HG03378 (cell line): Measurements from ENCODE around the gene MCUR1.
"Not testable (repeated sequence)": the region's sequence is repeated elsewhere in the genome, so short reads cannot be mapped to it uniquely, and the experiment has no call there.

ENCODE experiments used
- ATAC-seq: cut with Tn5 transposase; IDR thresholded peaks from one replicate; pipeline ENCODE4 v1.9.1; 2021; ENCODE audit warnings: mild to moderate bottlenecking, moderate library complexity; ENCODE audit not compliant: unreplicated experiment

MCUR1 gene

DNA sequence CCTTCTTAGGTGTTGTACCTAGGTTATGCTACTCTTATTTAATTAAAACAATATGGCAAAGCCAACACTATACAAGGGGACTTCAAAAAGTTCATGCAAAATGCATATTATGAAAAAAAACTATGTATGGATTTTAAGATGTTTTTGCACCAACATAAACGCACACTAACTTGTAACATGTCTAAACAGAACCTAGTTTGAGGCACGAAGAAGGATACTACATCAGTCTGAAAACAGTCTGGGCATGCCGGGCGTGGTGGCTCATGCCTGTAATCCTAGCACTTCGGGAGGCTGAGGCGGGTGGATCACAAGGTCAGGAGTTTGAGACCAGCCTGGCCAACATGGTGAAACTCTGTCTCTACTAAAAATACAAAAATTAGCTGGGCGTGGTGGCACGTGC, 34.2 kb downstream of the MCUR1 start:
- not testable (repeated sequence) for ATAC-seq

DNA sequence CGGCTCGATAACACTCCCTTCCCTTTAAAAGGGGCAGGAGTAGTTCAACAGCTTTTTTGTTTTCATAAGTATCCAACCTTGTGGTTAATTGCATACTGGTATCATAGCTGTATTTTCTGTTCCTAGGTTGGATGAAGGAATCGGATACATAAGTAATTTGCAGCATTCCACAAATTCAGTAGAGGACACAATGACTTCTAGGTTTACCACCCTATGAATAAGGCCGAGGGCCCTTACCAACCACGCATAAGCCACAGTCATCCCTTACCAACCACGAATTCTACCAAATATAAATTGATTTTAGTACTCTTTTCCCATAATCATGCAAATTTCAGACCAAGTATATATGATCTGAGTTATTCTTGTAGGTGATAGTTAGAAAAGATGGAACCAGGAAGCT, 36.3 kb downstream of the MCUR1 start:
- no peak for ATAC-seq

DNA sequence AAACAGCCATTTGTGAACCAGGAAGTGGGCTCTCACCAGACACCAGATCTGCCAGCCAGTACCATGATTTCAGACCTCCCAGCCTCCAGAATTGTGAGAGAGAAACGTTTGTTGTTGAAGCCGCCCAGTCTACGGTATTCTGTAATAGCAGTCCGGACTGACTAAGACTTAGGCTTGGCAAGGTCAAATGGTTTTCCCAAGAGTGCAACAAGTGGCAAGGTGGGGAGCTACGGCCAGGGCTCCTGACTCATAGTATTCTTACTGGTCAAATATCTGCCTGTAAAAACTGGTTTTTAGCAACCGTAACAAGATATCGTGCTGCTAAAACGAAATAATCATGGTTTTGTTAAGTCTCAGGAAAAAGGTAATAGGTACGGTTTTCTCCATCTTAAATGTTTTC, 37.8 kb downstream of the MCUR1 start:
- no peak for ATAC-seq

DNA sequence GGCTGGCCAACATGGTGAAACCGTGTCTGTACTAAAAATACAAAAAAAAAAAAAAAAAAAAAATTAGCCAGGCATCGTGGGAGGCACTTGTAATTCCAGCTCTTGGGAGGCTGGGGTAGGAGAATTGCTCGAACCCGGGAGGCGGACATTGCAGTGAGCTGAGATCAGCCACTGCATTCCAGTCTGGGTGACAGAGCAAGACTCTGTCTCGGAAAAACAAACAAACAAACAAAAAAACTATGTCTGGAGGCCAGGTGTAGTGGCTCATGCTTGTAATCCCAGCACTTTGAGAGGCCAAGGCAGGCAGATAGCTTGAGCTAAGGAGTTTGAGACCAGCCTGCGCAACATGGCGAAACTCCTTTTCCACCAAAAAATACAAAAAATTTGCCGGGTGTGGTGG, 38.9 kb downstream of the MCUR1 start:
- not testable (repeated sequence) for ATAC-seq

DNA sequence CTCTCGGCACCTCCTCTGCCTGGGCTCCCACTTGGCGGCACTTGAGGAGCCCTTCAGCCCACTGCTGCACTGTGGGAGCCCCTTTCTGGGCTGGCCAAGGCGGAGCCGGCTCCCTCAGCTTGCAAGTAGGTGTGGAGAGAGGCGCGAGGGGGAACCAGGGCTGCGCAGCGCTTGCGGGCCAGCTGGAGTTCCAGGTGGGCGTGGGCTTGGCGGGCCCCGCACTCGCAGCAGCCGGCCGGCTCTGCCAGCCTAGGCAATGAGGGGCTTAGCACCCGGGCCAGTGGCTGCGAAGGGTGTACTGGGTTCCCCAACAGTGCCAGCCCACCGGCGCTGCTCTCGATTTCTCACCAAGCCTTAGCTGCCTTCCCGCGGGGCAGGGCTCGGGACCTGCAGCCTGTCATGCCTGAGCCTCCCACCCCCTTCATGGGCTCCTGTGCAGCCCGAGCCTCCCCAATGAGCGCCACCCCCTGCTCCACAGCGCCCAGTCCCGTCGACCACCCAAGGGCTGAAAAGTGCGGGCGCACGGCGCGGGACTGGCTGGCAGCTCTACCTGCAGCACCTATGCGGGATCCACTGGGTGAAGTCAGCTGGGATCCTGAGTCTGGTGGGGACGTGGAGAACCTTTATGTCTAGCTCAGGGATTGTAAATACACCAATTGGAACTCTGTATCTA, 41.9 kb downstream of the MCUR1 start:
- not testable (repeated sequence) for ATAC-seq

DNA sequence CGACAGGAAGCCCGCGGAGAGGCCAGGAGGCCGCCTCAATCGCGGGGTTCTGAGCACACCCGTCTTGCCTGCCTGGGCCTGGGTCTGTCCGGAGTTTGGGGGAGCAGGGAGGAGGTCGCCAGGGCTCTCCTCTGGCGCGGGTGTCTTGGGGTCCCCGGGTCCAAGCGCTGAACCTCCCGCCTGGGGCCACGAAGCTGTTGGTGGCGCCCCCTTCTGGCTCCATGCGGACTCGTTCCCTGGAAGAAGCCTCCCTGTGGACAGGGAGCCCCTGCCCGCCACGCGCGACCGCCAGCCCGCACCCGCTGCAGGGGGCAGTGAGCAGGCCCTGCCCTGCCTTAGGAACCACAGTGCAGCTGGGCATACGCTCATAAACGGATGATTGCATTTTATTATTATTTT, 44.7 kb downstream of the MCUR1 start:
- no peak for ATAC-seq

DNA sequence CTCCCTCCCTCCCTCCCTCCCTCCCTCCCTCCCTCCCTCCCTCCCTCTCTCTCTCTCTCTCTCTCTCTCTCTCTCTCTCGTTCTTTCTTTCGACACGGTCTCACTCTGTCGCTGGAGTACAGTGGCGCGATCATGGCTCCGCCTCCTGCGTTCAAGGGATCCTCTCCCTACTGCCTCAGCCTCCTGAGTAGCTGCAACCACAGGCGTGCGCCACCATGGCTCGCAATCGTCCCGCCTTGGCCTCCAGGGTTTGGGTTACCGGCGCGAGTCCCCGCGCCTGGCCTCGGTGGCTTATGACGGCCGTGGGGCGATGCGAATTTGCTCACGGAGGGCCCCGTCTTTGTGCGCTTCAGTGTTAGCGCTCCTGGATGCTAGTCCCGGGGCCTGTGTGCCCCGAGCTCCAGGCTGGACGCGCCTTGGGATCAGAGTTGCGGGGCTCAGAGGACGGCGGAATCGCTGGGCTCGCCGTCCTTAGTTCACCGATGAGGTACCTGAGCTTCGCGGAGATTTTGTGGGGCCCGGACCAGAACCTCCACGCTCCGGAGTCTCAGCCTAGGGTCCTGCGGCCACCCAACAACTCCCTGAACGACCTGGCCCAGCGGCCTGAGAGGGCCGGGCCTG, 45.2 kb downstream of the MCUR1 start:
- no peak for ATAC-seq

DNA sequence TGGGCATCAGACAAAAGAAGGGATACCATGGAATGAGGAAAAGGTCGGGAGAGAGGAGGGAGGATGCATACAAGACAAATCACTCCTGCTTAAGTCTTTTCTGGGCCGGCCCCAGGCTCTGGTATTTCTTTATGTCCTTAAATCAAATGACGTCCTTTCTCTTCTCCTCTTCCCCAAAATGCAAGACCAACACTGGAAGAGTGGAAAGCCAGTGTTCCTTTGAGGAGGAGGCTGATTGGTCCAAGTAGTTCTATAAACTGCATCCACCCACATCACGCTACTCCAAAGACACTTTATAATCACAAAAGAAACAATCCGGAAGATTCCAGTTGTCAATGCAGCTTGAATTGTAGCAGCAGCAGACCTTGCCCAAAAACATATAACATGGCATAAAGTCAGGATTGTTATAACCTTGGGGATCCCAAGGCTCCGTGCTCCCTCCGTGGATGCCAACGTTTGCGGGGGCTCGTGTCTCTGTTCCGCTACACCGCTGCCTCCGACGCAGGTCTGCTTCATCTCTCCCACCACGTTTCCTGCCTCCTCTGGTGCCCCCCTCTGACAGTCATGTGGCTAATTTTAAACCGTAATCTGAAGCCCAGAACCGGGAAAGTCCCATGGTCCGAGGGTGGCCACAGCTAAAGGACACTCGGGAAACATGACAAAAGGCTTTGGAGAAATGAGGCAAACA, 47.1 kb downstream of the MCUR1 start:
- no peak for ATAC-seq

DNA sequence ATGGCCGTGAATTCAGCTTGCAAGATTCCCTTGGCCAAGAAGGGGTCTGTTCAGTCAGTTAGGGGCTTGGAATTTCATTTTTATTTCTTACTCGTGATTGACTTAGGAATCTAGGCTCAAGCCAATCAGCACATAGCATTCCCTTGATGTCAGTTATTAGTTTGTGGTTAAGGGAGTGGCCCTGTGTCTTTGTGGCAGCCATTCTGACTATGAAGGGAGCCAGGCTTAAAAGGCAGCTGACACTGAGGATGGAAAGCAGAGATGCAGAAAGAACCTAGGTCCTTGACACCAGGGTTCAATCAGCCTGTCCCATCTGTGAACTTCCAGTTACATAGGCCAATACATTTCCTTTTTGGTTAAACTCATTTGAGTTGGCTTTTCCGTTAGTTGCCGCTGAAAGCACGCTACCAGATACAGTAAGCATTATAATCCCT, 48.1 kb downstream of the MCUR1 start:
- ATAC-seq, result no peak

DNA sequence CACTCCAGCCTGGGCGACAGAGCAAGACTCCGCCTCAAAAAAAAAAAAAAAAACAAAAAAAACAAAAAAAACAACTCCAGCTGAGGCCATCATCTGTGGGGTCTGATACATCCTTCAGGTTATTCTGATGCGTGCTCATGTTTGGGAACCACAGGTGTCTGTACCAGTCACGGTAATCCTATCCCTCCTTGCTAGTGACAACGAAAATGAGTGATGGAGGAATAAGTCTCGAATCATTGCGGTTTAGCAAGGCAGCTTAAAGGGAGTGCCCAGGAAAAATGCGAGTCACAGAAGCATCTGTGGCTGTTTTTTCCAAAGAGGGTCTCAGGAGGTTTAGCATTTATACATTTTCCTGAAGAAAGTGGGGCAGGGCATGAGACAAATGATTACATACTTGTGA, 48.8 kb downstream of the MCUR1 start:
- no peak for ATAC-seq

DNA sequence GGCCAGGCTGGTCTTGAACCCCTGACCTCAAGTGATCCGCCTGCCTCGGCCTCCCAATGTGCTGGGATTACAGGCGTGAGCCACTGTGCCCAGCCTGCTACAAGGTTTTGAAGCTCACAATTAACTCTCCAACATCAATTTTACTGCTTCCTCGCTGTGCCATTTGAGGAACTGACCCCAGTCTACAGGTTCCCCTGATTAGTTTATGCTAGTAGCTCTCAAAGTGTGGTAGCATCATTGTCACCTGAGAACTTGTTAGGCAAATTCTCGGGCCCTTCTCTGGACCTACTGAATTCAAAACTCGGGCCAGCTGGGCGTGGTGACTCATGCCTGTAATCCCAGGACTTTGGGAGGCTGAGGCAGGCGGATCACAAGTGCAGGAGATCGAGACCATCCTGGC, 49.4 kb downstream of the MCUR1 start:
- ATAC-seq, result no peak

DNA sequence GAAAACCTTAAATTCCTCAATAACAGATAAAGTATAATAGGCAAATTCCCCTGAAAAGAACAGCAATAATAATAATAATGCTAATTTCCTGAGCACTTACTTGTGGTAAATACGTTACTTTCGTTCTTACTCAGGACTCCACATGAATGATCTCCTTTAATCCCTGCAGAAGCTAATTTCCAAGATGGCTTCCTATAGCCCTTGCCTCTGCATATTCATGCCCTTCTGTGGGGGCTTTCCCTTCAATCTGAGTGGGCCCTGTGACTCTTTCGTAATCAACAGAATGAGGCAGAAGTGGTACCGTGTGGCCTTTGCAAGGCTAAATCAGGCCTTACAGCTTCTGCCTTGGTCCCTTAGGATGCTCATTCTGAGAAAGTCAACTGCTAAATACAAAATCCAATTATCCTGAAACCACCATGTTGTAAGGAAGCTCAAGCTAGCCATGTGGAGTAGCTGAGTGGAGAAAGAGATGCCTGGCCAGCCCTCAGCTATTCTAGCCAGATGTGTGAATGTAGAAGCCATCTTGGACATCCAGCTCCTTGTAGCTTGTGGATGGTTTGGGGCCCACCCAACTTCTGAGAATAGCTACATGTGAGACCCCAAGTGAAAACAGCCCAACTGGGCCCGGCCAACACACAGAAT, 50.5 kb downstream of the MCUR1 start:
- ATAC-seq, result peak; percentile 59

DNA sequence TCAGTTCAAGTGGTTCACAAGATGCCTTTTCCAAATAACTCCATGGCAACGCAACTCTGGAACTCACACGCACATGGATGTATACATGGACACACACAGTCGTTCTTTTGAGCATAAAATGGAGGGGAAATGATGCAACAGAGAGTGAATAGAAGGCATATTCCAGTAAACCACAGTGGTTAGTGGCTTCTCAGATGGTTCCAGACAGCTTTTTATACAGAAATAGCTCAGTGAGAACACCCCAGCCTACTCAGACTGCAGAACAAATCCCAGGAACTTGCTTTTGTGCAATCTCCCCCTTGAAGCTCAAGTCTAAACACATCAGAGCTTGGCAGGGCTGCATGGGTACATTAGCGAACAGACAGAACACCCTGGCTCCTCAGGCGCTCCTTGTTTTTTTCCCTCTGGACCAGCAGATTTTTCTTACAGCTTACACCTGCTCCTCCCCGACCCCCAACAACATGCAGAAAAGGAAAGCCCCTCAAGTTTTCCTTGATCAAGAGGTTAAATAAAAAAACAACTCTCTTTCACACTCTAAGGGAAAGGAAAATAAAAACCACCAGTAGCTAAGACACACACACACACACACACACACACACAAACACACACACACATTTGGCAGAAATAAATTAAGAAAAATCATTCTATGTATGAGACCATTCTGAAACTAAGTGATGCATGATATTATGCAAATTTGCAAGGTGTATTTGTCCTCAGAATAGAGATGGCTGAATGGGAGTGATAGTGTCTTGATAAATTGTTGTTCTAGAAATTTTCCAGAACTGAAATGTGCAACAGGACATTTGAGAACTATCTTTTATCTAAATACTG, 51.5 kb downstream of the MCUR1 start:
- no peak for ATAC-seq

DNA sequence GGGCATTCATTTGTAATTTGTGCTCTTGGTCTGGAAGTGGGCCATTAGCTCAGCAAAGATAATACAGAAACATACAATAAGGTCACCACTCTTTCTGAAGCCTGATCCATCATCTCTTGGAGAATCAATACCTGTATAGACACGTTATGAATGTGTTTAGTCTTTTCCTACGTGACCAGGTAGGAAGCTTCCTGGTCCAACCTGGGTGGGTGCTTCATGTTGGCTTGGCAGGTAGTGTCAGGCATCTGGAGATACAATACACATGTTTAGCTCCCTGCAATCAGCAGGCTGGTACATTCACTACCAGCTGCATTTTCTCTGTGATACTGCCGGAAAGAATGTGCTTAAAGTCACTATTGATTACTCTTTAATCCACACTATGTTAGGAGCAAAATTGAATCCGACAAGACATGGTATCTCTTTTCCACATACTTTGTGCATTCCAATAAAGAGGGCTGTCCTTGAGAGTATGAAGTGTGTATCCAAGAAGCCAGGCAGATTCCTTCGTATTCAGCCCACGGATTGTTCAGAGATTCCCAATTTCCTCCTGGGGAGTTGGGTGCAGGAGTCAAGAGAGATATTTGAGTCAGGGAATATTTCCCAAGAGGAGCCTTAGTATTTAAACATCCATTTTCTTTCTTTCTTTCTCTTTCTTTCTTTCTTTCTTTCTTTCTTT, 52.9 kb downstream of the MCUR1 start:
- no peak for ATAC-seq

DNA sequence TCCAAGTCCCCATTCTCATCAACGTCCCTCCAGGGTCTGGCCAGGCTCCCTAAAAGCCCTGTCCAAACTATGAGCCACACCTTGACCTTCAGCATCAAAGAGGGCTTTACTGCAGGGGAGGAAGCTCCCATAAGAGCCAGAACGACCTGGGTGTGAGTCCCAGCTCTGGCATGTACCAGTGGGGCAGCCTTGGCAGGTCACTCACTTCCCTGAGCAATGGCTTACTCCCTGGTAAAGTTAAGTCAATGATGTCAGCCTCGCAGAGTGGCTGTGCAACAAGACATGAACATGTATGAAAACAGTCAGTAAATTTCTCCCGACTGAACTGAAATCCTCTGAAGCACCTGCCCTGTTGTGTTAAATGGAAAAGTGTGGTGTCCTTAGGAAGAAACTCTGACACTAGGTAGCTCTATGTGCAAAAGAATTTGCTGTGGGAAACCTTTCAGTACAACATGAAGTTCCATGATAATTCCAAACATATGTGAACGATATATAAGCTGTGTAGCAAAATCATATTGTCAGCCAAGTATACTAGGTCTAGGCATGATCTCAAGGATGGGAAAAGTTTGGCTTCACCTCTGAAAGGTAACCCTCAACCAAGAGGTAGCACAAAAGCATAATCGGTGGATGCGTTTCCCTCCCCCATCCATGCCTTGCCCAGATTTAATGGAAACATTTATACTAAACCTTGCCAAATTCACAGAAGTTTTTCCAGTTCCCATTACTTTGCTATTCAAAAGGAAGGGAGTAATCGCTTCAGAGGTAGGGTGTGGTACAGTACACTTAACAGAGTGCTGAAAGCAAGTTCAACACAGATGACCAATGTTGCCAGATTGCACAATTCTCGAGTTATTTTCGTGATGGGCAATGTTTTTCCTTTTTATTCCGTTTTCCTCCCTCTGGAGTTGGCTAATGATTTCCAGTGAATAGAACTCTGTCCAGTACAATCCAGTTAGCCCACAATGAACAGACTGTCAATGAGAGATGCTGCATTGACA, 53.8 kb downstream of the MCUR1 start:
- ATAC-seq, result no peak

DNA sequence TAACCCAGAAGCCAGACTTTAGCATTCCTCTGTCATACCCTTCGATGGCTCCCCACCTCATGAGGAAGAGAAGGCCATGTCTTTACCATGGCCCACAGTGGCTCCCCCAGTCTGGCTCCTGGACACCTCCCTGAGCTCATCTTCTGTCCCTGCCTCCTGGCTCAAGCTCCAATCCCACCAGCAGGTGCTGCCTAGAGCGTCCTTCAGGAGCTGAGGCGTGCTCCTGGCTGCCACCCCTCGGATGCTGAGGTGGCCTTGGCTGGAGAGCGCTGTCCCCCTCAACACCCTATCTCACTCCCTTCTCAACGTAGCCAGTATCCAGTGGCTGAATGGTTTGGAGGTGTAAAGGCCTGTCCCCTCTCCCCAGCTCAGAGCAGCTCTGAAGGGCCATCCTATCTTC, 55.3 kb downstream of the MCUR1 start:
- no peak for ATAC-seq

DNA sequence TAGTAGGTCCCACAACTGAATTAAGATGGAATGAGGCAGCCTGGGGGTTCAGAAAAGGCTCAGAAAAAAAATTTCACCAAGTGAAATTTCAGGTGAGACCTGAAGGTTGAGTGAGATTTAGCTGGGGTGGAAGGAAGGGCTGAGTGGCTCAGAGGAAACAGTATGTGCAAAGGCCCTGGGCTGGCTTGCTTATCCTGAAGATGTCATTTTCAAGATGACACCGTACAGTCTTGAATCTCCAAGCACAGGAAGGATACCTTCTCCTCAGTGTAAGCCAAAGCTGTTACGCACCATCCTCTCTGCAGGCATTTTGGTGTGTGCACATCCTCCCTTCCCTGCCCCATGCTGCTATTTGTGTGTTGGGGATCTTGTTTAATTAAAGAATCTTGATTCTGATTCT, 59.7 kb downstream of the MCUR1 start:
- no peak for ATAC-seq

DNA sequence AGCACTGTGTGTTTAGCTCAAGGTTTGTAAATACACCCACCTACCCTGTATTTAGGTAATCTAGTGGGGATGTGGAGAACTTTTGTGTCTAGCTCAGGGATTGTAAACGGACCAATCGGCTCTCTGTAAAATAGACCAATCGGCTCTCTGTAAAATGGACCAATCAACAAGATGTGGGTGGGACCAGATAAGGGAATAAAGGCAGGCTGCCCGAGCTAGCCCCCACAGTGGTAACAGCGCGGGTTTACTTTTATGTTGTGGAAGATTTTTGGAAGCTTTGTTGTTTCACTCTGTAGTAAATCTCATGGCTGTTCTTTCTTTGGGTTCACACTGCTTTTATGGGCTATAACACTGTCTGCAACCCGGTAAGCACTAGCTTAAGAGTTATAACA, 70.6 kb downstream of the MCUR1 start:
- no peak for ATAC-seq
